IPS-NIHi7 (cell line): ENCODE results near the gene DCUN1D3.
A peak's percentile ranks its signal among the peaks of the same experiment; 100 is the strongest.
"Not testable (repeated sequence)": the region's sequence is repeated elsewhere in the genome, so short reads cannot be mapped to it uniquely, and the experiment has no call there.

Experiments used
- DNase-seq: peaks from one replicate; pipeline ENCODE4 v3.0.0; 2012; ENCODE audit warnings: mixed read lengths; ENCODE audit errors: extremely low spot score

The DCUN1D3 gene

GRCh38 chr16:20822521-20823325 lies 77.4 kb downstream of the DCUN1D3 start:
- DNase-seq = no peak

DNA sequence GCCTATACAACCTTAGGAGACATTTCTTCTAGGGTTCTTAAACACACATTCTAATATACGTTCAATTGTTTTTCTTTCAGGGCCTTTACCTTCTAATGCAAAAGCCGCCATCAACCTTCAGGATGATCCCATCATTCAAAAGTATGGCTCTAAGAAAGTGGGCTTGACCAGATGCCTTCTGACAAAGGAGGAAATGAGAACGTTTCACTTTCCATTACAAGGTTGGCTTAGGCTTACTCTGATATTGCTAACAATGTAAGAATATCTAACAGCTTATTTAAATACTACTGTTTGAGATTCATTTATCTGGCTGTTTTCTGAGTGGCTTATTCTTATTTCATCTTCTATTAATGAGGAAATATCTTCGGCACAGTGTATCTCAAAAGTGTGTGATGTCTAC lies 78.5 kb downstream of the DCUN1D3 start:
- no peak for DNase-seq

DNA sequence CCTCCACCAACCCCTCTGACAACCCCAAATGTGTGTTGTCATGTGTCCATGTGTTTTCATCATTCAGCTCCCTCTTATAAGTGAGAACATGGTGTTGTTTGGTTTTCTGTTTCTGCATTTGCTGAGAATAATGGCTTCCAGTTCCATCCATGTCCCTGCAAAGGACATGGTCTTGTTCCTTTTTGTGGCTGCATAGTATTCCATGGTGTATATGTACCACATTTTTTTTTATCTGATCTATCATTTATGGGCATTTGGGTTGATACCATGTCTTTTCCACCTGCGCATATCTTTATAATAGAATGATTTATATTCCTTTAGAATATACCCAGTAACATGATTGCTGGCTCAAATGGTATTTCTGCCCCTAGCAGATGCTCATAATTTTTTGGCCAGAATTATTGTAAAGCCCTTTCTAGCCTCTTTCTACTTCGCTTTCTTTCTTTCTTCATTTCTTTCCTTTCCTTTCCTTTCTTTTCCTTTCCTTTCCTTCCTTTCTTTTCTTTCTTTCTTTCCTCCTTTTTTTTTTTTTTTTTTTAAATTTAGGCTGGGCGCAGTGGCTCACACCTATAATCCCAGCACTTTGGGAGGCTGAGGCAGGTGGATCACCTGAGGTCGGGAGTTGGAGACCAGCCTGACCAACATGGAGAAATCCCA lies 81.1 kb downstream of the DCUN1D3 start:
- DNase-seq = no peak

GRCh38 chr16:20814784-20815183 lies 85.4 kb downstream of the DCUN1D3 start:
- DNase-seq = no peak

GRCh38 chr16:20812510-20812909 lies 87.6 kb downstream of the DCUN1D3 start:
- DNase-seq = no peak

DNA sequence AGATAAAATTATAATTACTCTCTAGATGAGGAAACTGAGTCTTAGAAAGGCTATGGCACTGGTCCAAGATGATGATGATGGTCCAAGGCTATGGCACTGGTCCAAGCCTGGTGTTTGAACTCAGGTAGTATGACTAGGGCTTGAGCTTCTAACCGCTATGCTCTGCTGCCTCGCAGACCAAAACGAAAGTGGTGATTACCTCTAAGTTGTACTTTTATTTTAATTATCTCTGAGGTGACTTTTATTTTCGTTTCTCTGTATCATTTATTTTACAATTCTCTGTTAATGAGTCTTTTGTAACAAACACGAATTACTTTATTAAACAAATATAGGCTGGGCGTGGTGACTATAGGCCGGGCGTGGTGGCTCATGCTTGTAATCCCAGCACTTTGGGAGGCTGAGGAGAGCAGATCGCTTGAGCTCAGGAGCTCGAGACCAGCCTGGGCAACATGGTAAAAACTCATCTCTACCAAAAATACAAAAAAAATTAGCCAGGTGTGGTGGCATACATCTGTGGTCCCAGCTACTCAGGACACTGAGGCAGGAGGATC lies 88.2 kb downstream of the DCUN1D3 start:
- DNase-seq = no peak

DNA sequence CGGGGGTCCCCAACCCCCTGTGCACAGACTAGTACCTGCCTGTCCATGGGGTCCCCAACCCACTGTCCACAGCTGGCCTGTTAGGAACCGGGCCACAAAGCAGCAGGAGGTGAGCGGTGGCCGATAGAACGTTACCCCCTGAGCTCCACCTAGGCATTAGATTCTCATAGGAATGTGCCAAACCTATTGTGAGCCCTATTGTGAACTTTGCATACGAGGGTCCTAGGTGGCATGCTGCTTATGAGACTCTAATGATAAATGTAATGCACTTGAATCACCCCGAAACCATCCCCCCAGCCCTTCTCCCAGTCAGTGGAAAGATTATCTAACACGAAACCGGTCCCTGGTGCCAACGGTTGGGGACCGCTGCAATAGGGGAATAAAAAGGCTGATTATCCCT lies 92.3 kb downstream of the DCUN1D3 start:
- DNase-seq = no peak

DNA sequence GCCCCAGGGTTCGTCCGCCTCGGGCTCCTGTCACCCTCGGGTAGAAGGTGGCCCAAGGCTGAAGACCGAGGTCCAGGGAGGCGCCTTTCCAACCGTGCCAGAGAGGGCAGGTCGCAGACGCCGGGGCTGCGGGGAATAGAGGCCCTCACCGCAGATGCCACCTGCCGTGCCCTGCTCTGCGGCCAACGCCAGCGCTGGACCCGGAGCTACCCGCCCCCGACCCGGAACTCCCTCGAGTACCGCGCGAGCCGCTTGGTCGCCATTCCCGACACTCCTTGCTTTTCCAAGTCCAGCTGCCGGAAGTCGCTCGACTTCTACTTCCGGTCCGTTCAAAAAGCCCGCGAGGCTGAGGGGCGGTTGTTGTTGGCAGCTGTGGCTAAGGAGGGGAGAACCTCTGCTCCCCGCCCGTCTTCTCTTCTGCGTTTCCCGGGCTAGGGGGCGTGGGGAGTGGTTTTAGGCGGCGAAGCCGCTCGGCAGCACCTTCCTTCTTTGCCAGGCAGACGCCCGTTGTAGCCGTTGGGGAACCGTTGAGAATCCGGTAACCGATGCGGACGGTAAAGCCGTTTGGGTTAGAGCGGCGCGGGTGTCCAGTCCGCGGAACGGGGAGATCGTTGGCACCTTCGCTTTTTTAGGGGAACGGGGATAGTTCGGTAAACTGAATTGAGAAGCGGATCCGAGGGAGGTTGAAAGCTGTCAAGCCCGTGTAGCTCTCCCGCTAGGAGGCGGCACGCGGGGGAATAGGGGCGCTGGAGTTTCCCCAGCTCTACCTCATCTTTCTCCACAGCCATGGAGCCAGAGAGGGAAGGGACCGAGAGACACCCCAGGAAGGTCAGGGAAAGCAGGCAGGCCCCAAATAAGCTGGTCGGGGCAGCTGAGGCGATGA lies 93.7 kb downstream of the DCUN1D3 start, which contains the start of the genes ERI2 and REXO5:
TSS of gene ERI2 (minus strand) at position 305 of the 883 bp plus-strand sequence. CDS start at position 263, 42 bp downstream.
TSS of gene REXO5 (plus strand) at position 360 of the 883 bp plus-strand sequence. CDS start at position 787, 427 bp downstream.
- DNase-seq = peak; percentile 94

DNA sequence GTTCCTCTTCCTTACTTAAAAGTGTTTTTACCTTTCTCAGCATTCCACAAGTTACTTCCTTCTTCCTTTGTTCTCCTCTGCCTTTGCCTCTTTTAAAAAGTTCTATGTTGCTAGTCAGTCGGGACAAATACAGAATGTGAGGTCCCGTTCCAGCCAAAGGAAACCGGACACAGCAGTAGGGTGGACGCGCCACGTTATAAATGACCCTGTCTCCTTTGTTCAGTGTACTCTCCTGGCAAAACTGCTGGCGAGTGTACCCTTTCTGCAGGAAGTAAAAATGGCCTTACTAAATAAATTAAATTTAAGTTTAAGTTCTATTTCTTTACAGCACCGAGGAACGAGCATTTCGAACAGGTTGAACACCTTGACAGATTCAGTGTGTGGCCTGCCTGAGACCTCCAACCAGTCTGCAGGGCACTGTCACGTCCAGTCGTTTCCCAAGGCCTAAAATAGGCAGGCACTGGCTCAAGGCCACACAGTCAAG lies 94.4 kb downstream of the DCUN1D3 start:
- DNase-seq = not testable (repeated sequence)
